ENCODE results near the gene CFAP45. TPM values are rescaled to one million over a fixed set of nuclear protein-coding genes. Genes with fewer than 3 reads are reported as not detected.

CFAP45 gene
- total and polyA plus RNA-seq, 12 donors: 0.17 to 1.5 (median 0.56) TPM

DNA sequence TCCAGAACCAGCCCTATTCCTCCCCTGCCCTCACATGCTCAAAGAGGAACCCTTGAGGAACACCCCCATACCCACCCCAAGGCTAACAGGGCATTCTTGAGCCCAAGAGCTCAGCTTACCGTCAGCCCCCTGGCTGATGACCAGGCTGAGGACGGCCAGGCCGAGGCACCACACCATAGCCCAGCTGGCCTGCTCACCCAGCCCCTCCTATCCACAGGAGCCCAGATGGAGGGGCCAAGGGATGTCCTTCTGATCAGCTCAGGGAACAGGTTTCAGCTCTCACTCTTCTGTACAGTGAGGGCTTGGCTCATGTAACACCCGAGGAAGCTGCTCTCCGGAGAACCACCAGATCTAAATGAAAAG is 43.3 kb upstream of the CFAP45 start:
- H3K27me3 ChIP-seq: peaks cover 0 to 30% (median 18%) of the 10 kb centered on the region in 7 donors
- H3K27ac ChIP-seq: no peak overlapping the region
- H3K4me1 ChIP-seq: peaks cover 0 to 15% (median 12%) of the 10 kb centered on the region in 9 donors
- H3K9me3 ChIP-seq: no peaks in the 10 kb centered on the region
- intact Hi-C loops (cut with DNase I): no loop called here
- no peak overlapping the region for H3K4me3 ChIP-seq
- ATAC-seq (no peak), DNase-seq (no peak)
- no peaks in the 10 kb centered on the region for H3K36me3 ChIP-seq
- 84 to 94% methylated on average over 5 of the region's 5 CpGs for WGBS, 2 donors
- TF ChIP-seq, protein P1, sequence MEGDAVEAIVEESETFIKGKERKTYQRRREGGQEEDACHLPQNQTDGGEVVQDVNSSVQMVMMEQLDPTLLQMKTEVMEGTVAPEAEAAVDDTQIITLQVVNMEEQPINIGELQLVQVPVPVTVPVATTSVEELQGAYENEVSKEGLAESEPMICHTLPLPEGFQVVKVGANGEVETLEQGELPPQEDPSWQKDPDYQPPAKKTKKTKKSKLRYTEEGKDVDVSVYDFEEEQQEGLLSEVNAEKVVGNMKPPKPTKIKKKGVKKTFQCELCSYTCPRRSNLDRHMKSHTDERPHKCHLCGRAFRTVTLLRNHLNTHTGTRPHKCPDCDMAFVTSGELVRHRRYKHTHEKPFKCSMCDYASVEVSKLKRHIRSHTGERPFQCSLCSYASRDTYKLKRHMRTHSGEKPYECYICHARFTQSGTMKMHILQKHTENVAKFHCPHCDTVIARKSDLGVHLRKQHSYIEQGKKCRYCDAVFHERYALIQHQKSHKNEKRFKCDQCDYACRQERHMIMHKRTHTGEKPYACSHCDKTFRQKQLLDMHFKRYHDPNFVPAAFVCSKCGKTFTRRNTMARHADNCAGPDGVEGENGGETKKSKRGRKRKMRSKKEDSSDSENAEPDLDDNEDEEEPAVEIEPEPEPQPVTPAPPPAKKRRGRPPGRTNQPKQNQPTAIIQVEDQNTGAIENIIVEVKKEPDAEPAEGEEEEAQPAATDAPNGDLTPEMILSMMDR (IDR thresholded peaks at IDR 0.05): no peak

DNA sequence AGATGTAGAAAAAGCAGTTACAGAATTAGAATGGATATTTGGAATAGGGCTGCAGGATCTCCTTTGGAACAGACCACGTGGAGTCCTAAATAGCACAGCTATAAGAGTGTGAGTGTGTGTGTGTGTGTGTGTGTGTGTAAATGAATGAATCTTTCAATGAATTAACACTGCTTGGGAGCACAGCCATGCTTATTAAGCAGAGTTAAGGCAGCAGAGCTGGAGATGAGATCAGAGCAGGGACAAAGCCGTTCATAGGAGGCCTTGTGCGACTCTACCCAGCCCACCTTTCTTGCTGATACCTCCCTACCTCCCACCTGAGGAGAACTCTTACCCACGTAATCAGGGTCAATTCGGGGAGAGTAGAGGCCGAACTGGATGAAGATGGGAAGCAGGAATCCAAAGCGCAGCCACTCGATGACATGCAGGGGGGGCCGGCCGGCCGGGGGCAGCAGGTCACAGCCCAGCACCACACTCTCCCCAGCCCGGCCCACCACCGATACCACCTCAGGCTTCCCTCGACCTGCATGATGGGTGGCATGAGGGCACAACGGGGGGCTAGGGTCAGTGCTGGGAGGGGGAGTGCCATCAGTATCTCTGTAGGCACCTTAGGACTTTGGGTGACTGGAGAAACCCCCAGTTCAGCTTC is 42.8 kb upstream of the CFAP45 start:
- H3K27ac ChIP-seq: no peak overlapping the region
- H3K4me3 ChIP-seq: no peak overlapping the region
- intact Hi-C loops (cut with DNase I): no loop called here
- 91 to 92% methylated on average over 15 of the region's 15 CpGs for WGBS, 2 donors
- peaks cover 0 to 30% (median 18%) of the 10 kb centered on the region in 7 donors for H3K27me3 ChIP-seq
- ATAC-seq: no peak
- H3K9me3 ChIP-seq: no peaks in the 10 kb centered on the region
- no peaks in the 10 kb centered on the region for H3K36me3 ChIP-seq
- DNase-seq: no peak
- H3K4me1 ChIP-seq: peaks cover 0 to 15% (median 12%) of the 10 kb centered on the region in 9 donors
- TF ChIP-seq, protein P1 (IDR thresholded peaks at IDR 0.05): no peak

DNA sequence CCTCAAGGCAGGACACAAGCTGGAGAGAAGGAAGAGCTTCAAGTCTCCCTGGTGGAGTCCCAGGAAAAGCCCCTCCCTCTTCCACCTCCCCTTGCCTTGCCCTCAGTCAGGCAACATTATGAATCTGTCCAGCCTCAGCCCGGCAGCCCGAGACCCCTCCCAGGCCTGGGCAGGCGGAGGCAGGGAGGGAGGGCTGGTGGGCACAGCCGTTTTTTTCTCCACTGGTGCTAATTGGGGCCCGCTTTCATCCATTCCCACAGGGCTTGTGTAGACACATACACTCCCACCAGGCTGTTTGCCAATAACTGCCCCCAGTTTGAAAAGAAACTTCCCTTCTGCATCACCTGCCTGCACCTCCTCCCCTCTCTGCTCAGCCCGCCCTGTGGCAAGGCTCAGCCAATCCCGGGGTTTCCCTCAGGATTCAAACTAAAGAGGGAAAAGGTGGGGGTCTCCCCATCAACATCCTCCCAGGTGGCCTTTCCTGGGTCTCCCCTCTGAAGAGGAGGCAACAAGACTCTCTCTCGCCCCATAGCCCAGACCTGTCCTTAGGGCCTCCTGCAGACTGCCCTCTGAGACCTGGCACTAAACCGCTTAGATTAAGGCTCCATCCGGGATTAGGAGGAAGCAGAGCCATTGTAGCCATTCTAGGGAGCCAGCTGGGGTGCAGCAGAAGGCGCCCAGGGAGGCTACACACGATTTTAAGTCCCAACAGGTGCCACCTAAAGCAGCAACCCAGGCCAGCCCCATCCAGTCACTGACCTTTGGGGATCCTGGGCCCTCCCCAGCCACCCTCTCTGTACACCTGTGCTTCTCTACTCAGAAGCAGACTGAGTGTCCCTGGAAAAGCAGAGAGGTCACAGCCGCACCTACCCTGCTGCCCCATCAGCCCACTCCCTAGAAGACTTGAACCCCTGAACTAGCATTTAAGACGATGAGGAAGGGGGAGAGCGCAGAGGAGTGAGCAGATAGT is 41.9 kb upstream of the CFAP45 start:
- peaks cover 0 to 18% (median 15%) of the 10 kb centered on the region in 9 donors for H3K4me1 ChIP-seq
- H3K36me3 ChIP-seq: no peaks in the 10 kb centered on the region
- H3K27me3 ChIP-seq: peaks cover 0 to 30% (median 18%) of the 10 kb centered on the region in 7 donors
- TF ChIP-seq, protein P1 (IDR thresholded peaks at IDR 0.05): no peak
- H3K27ac ChIP-seq: no peak overlapping the region
- ATAC-seq (no peak), DNase-seq (no peak)
- intact Hi-C loops (cut with DNase I): no loop called here
- no peak overlapping the region for H3K4me3 ChIP-seq
- H3K9me3 ChIP-seq: no peaks in the 10 kb centered on the region
- WGBS, 2 donors: 80 to 86% methylated on average over 14 to 15 of the region's 15 CpGs

DNA sequence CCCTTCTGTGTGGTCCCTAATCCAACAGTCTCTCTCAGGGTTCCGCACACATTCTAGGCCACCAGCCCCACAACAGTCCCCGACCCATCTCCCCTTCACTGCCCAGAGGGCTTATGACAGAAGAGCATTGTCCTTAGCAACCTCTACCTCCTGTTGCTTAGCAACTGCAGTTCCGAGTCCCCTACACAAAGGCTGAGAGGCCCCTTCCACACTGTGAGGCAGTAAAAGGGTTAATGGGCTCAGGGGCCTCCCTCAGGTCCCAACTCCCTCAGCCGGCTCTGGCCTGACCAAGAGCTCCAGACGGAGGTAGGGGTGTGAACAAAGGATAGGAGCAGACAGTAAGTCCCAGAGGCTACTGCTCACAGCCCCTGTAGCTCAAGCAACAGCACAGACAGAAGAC is 41.2 kb upstream of the CFAP45 start:
- H3K4me3 ChIP-seq: no peak overlapping the region
- no peak overlapping the region for H3K27ac ChIP-seq
- H3K27me3 ChIP-seq: peaks cover 0 to 28% (median 18%) of the 10 kb centered on the region in 7 donors
- WGBS, 2 donors: 82 to 86% methylated on average over 5 of the region's 5 CpGs
- intact Hi-C loops (cut with DNase I): no loop called here
- ATAC-seq: no peak
- no peaks in the 10 kb centered on the region for H3K36me3 ChIP-seq
- no peak for DNase-seq
- TF ChIP-seq, protein P1 (IDR thresholded peaks at IDR 0.05): no peak
- H3K9me3 ChIP-seq: no peaks in the 10 kb centered on the region
- peaks cover 0 to 25% (median 22%) of the 10 kb centered on the region in 9 donors for H3K4me1 ChIP-seq

Data from heart right ventricle (tissue), 16 donors.